Measurements from ENCODE around the gene NKX6-1.

GRCh38 chr4:84547211-84547610 is 48.1 kb upstream of the NKX6-1 start:
- no peak for TF ChIP-seq CTCF (IDR thresholded peaks at IDR 0.05; ENCODE audit: low read length)
- no peak for TF ChIP-seq EZH2 (optimal IDR thresholded peaks at IDR 0.05; ENCODE audit: low read depth, low read length)
- TF ChIP-seq EZH2phosphoT487 (IDR thresholded peaks at IDR 0.05; ENCODE audit: low read length) = no peak
